Large intestine (tissue), 3 donors: ENCODE data around the gene FHOD1. TPM values are rescaled to one million over a fixed set of nuclear protein-coding genes. Genes with fewer than 3 reads are reported as not detected.

Experiments
- DNase-seq, 2 donors: peaks; one replicate each; pipeline versions ENCODE4 v3.0.0 to v3.0.0-alpha.2; 2013
- H3K27ac ChIP-seq: one replicate; pipeline ENCODE4 v1.5.1; 2013; ENCODE audit warnings: low read length
- H3K27me3 ChIP-seq: 2 replicates; pipeline ENCODE4 v1.6.1; 2013; ENCODE audit warnings: low read length; ENCODE audit not compliant: control insufficient read depth, insufficient read depth
- H3K36me3 ChIP-seq: 2 replicates; pipeline ENCODE4 v1.6.1; 2013; ENCODE audit warnings: low read length; ENCODE audit not compliant: control insufficient read depth, insufficient read depth
- H3K4me1 ChIP-seq: one replicate; pipeline ENCODE4 v1.6.1; 2013; ENCODE audit warnings: low read length; ENCODE audit not compliant: control insufficient read depth, insufficient read depth
- H3K4me3 ChIP-seq: one replicate; pipeline ENCODE4 v1.5.1; 2013; ENCODE audit warnings: low read length
- H3K9me3 ChIP-seq: one replicate; pipeline ENCODE4 v1.6.1; 2013; ENCODE audit warnings: mild to moderate bottlenecking, low read depth, low read length, moderate library complexity; ENCODE audit not compliant: control insufficient read depth
- WGBS: methylation state at CpG from one replicate; pipeline ENCODE4 v1.1.5; 2013; ENCODE audit warnings: low lambda C conversion rate; ENCODE audit not compliant: insufficient coverage; 5-methylcytosine and 5-hydroxymethylcytosine counted together
- polyA plus RNA-seq: library from polyadenylated mRNA; unstranded; fragments of 120-200 nt; gene quantifications from one replicate; pipeline ENCODE4 v1.2.1, GENCODE V29; 2013

FHOD1 gene
- polyA plus RNA-seq, 1 donor: 13.8 TPM

DNA sequence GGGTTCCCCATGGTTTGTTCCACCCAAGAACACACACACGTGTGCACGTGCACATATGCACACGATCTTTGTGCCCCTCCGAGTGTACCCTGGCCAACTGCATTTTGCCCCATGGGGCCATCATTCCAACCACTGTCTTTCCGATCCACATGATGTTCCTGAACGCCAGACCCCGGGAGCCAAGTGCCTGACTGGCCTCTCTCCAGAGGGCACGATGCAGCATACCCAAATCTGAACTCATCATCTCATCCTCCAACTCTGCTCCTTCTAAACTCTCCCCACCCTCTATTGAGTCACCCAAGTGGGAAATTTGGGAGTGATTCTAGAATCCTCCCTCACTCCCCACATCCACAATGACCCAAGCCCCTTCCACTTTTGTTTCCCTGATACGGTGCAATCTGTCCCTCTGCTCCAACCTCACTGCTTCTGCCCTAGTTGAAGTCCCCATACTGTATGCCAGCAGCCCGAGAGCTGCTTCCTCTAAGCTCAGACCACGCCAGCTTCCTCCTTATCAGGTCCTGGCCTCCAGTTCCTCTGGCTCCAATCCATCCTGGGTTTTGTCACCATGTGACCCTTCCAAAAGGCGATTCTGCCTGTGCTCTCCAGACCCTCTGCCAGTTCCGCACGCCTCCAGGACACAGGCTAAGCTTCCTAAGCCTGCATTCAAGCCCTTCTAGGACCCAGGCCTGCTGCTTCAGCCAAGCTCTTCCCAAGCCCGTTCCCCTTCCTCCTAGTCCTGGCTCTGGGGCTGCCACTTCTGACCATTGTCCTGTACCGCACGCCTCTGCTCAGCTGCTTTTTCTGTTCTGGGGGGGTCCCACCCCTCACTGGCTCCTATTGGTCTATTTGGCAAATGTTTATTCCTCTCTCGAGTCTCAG, 30.4 kb downstream of the FHOD1 start:
- Histone ChIP-seq H3K4me1 (no peaks in the 10 kb centered on the region), H3K27ac (no peak overlapping the region), H3K36me3 (peaks cover 2% of the 10 kb centered on the region), H3K9me3 (no peaks in the 10 kb centered on the region), H3K27me3 (no peaks in the 10 kb centered on the region), H3K4me3 (no peak overlapping the region)
- 80% methylated on average over 1 of the region's 18 CpGs for WGBS
- DNase-seq: no peak

DNA sequence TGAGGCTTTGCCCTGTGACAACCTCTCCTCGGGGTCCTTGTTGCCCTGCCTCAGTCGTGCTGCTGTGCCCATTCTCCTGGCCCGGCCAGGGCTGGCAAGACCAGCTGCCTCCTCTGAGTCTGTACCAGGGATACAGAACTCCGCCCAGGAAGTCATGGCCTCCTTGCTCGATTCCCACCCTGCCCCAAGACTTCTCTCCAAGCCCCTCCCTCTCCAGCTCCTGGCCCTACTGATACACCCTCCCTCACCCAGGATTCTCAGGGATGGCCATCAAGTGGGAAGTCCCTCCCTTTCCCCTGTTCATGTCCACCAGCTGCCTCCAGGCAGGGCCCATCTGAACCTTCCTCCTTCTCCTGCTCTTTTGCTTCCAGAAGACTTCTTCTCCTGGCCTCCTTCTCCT, 31.6 kb downstream of the FHOD1 start:
- no CpG with 5 or more reads among the region's 5 CpGs for WGBS
- H3K4me1 ChIP-seq: no peaks in the 10 kb centered on the region

DNA sequence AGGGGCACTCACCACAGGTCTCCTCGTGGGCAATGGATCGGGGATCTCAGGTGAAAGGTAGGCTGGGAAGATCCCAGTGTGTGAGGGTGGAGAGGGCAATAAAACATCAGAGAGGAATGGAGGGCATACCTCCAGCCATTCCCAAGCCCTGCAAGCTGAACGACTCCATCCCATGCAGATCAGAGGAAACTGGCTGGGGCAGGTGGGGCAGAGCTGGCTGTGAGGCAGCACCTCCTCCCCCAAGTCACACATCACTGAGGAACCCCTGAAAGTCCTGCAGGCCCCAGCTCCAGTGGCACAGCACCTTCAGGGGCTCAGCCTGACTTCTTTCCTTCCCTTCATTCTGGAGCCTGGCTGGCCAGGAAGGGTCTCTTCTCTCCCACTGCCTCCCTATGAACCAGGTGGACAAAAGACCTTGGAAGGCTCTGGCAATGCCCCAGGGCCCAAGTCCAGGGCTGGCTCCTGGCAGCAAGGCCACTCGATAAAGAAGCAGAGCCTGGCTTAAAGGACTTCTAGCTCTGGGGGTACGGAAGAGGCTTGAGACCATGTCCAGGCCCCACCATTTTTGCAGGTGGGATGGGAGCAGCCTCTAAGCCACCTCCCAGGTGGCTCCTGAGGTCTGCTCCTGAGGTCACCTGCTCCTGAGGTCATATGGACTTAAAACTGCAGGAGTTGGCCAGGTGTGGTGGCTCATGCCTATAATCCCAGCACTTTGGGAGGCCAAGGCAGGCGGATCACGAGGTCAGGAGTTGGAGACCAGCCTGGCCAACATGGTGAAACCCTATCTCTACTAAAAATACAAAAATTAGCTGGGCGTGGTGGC, 33.9 kb downstream of the FHOD1 start:
- peaks cover 2% of the 10 kb centered on the region for H3K36me3 ChIP-seq
- DNase-seq: no peak
- H3K27me3 ChIP-seq: no peaks in the 10 kb centered on the region
- H3K9me3 ChIP-seq: no peaks in the 10 kb centered on the region
- H3K27ac ChIP-seq: no peak overlapping the region
- H3K4me1 ChIP-seq: no peaks in the 10 kb centered on the region
- no peak overlapping the region for H3K4me3 ChIP-seq
- WGBS: no CpG with 5 or more reads among the region's 8 CpGs

More for the DNA sequence above, 31.6 kb downstream of the FHOD1 start:
- peaks cover 2% of the 10 kb centered on the region for H3K36me3 ChIP-seq
- H3K9me3 ChIP-seq: no peaks in the 10 kb centered on the region
- H3K4me3 ChIP-seq: no peak overlapping the region
- no peak for DNase-seq
- H3K27me3 ChIP-seq: no peaks in the 10 kb centered on the region
- H3K27ac ChIP-seq: no peak overlapping the region

GRCh38 chr16:67212766-67213165, 34.5 kb downstream of the FHOD1 start:
- H3K36me3 ChIP-seq: peaks cover 2% of the 10 kb centered on the region
- H3K4me3 ChIP-seq: no peak overlapping the region
- H3K9me3 ChIP-seq: no peaks in the 10 kb centered on the region
- no peaks in the 10 kb centered on the region for H3K4me1 ChIP-seq
- H3K27me3 ChIP-seq: no peaks in the 10 kb centered on the region
- no peak overlapping the region for H3K27ac ChIP-seq
- no peak for DNase-seq

DNA sequence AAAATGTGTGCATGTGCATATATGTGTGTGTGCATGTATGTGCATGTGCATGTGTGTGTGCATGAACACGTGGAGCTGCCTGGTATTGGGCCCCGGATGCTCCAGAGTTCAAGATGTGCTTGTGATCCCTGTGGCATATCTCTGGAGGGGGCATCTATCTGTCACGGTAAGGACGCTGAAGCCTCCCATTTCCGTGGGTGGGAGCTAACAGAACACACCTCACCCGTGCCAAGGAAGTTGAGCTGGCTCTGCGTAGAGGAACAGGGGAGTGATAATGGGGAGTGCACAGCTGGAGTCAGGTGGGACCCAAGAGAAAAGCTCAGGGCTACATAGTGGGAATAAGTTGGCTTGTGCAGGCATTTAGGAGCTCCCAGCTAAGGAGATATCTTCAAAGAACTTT, 35.6 kb downstream of the FHOD1 start:
- no peak for DNase-seq
- Histone ChIP-seq H3K27ac (no peak overlapping the region), H3K9me3 (no peaks in the 10 kb centered on the region), H3K36me3 (no peaks in the 10 kb centered on the region), H3K4me1 (no peaks in the 10 kb centered on the region), H3K4me3 (no peak overlapping the region), H3K27me3 (no peaks in the 10 kb centered on the region)
- WGBS: no CpG with 5 or more reads among the region's 7 CpGs

DNA sequence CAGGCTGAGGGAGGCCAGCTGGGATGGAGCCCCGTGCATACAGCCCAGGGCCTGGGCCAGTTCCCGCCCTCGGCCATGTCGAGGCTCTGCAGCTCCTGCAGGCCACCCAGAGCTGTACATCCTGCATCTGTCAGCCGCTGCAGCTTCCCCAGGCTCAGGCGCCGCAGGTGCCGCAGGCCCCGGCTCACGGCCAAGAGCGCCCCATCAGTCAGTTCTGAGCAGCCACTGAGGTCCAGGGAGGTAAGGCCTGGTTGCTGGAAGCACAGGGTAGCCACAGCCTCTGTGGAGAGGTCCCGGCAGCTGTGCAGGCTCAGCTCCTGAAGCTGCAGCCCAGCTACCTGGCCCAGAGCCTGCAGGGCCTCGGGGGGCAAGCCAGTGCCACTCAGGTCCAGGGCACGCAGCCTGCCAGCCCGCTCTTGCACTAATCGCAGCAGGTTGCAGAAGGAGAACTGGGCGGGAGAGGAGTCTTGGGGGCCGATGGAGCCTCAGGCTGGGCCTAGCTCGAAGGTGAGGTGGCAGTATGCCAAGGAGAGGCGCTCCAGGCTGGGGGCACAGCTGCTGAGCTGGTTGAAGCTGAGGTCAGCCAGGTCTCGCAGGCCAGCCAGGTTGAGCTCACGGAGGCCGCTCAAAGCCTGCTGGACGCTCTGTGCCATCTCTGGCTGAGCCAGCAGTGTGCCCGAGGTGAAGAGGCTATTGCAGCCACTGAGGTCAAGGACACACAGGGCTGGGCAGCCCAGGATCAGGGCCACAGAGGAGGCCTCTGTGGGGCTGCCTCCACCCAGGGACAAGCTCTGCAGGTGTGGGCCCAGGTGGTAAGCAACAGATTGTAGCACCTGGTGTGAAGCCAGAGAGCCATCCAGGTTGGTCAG, 37.0 kb downstream of the FHOD1 start:
- Histone ChIP-seq H3K4me3 (no peak overlapping the region), H3K27ac (no peak overlapping the region), H3K9me3 (no peaks in the 10 kb centered on the region), H3K4me1 (no peaks in the 10 kb centered on the region), H3K36me3 (peaks cover 4% of the 10 kb centered on the region), H3K27me3 (no peaks in the 10 kb centered on the region)
- no CpG with 5 or more reads among the region's 25 CpGs for WGBS
- no peak for DNase-seq

- H3K9me3 ChIP-seq: no peaks in the 10 kb centered on the region
- H3K4me3 ChIP-seq: no peak overlapping the region
- peaks cover 5% of the 10 kb centered on the region for H3K36me3 ChIP-seq
- DNase-seq: no peak
- no peak overlapping the region for H3K27ac ChIP-seq
- H3K4me1 ChIP-seq: no peaks in the 10 kb centered on the region
- no peaks in the 10 kb centered on the region for H3K27me3 ChIP-seq
- no CpG with 5 or more reads among the region's 8 CpGs for WGBS
These were observed 37.7 kb downstream of the FHOD1 start for GRCh38 chr16:67209565-67209964.

DNA sequence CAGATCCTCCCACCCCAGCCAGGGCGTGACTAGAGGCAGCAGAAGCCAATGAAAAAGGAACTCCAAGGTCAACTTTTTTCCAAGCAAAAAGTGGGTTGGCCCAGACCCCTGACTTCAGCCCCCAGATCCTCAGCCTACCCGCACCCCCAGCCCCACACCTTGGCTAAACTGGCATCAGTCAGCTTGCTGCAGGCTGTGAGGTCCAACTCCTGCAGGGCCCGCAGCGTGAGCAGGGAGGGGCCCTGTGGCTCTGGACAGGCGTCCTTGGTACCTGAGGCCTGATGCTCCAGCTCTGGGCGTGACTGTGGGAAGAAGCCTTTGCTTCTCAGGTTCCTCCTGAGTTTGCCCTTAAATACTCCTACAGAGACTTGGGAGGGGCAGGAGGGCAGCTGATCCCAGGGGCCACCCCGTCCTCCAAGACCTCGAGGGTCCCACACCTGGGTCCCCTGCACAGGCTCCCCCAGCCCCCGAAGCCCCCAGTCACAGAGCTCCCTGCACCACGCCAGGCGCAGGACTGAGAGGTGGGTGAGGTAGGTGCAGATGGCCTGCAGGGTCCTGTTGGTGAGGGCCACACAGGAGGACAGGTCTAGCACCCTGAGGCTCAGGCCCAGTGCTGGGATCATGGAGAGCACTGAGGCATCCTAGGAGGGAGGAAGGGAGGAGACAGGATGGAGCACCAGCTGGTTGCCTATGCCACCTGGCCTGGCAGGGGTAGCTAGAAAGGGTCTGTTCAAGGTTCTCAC, 39.0 kb downstream of the FHOD1 start:
- Histone ChIP-seq H3K4me3 (no peak overlapping the region), H3K9me3 (no peaks in the 10 kb centered on the region), H3K36me3 (peaks cover 14% of the 10 kb centered on the region), H3K27ac (no peak overlapping the region), H3K27me3 (no peaks in the 10 kb centered on the region), H3K4me1 (no peaks in the 10 kb centered on the region)
- no CpG with 5 or more reads among the region's 11 CpGs for WGBS
- DNase-seq: no peak

GRCh38 chr16:67207249-67208091, 39.8 kb downstream of the FHOD1 start:
- no CpG with 5 or more reads among the region's 21 CpGs for WGBS
- peaks cover 23% of the 10 kb centered on the region for H3K36me3 ChIP-seq
- H3K4me3 ChIP-seq: no peak overlapping the region
- no peak for DNase-seq
- no peaks in the 10 kb centered on the region for H3K27me3 ChIP-seq
- no peaks in the 10 kb centered on the region for H3K9me3 ChIP-seq
- no peaks in the 10 kb centered on the region for H3K4me1 ChIP-seq
- no peak overlapping the region for H3K27ac ChIP-seq
